Muscle of back (tissue), 10 donors: ENCODE results near the gene SH3TC2. TPM values are rescaled to one million over a fixed set of nuclear protein-coding genes. Genes with fewer than 3 reads are reported as not detected.

ENCODE experiments used
- polyA plus RNA-seq, 10 donors: library from polyadenylated mRNA; unstranded; fragments of 120-200 nt; gene quantifications; one replicate each; pipeline ENCODE4 v1.2.1, GENCODE V29; 2013; ENCODE audit not compliant: insufficient read length in 10 of 10

The SH3TC2 gene
- polyA plus RNA-seq, 10 donors, result 0.82 to 2.5 (median 2.0) TPM

Other genes with a start within 250 kb of the SH3TC2 start
- gene ADRB2, start 236.5 kb downstream of the SH3TC2 start, polyA plus RNA-seq, result 1 to 10 TPM in 8 of 10 donors, under 1 TPM in 2; 0.86 to 2.2 (median 1.4) TPM
- 100 to 1,000 TPM in 3 of 10 donors, 10 to 100 TPM in 7; 57.2 to 111 (median 84.3) TPM for gene ABLIM3, start 78.4 kb upstream of the SH3TC2 start, polyA plus RNA-seq
- 10 to 100 TPM; 60.2 to 98.1 (median 87.5) TPM for gene AFAP1L1, start 208.8 kb upstream of the SH3TC2 start, polyA plus RNA-seq